NCI-H1417 treated with DMSO at 0.1 percent for 48 hours (cell line): ENCODE data around the gene LINGO3.

Experiments used
- DNase-seq: peaks from one replicate; lab custom pipeline; 2025; lab: John Stamatoyannopoulos, UW

Gene LINGO3

DNA sequence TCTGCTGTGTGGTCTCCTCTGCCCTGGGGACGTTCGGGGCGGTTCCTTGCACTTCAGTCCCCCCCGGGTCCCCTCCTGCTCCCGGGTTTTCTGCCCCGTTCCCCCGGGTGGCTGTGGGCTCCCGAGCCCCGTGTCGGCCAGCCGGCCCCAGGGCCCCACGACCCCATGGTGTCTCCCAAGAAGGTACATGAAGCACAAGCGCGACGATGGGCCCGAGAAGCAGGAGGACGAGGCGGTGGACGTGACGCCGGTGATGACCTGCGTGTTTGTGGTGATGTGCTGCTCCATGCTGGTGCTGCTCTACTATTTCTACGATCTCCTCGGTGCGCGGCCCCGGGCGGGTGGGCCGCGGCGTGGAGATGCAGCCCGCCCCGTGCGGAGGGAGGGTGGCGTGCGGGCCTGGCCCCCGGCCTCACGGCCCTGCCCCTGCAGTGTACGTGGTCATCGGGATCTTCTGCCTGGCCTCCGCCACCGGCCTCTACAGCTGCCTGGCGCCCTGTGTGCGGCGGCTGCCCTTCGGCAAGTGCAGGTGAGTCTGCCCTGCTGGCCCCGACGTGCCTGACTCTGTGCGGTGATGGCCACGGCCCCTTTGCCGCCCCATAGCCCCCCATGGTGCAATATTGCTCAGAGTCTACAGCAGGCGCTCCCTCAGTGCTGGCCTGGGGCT, 31.8 kb upstream of the LINGO3 start:
- no peak for DNase-seq

DNA sequence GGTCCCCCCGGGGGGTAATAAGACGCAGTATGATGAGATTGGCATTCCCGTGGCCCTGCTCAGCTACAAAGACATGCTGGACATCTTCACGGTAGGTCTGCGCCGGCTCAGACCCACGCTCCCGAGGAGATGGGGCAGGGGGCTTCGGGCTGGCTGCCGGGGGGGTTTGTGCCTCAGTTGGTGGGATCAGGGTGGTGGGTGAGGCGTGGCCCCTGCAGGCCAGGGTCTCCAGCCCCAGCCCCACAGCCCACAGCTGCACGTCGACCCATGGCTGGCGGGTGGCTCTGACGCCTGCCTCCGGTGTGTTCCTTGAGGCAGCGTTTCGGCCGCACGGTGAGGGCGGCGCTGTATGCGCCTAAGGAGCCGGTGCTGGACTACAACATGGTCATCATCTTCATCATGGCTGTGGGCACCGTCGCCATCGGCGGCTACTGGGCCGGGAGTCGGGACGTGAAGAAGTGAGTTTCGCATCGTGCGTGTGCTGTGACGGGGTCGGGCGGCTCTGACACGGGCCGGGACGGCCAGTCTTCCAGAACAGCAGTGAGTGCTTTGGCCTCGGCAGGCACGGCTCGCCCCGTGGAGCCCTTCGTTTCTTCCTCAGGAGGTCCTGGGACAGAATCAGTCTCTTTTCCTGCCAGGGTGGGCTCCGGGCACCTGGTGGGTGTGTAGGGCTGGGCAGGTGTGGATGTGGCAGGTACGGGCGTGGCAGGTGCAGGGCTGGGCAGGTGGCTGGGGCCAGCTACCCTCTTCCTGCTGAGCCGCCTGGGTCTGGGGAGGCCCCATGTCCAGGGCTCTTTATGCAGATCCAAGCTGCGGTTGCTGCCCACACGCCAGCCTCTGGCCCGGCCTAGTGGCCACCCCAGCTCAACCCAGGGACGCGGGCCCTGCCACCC, 31.0 kb upstream of the LINGO3 start:
- DNase-seq = no peak

DNA sequence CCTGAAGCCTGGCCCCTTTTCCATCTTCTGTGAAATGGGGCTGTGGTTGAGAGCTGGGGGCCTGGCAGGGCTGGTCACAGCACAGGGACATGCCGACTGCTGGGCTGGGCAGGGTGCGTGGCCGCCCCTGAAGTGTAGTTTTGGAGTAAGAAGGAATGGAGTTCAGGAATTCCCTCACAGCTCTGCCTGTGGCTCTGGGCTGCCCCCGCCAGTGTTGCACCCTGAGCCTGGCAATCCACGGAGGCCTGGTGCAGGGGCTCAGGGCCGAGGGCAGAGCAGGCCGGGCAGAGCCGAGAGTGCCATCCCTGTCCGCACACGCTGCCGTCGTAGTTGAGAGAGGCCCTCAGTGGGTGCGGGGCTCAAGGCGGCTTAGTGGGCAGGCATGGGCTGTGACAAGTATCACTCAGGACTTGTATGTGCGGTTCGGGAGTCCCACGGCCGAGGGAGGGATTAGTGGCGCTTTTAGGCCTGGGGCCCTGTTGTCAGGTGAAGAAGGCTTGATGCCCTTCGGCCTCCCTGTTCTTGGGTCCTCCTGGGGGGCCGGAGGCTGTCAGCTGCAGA, 30.2 kb upstream of the LINGO3 start:
- DNase-seq = no peak

DNA sequence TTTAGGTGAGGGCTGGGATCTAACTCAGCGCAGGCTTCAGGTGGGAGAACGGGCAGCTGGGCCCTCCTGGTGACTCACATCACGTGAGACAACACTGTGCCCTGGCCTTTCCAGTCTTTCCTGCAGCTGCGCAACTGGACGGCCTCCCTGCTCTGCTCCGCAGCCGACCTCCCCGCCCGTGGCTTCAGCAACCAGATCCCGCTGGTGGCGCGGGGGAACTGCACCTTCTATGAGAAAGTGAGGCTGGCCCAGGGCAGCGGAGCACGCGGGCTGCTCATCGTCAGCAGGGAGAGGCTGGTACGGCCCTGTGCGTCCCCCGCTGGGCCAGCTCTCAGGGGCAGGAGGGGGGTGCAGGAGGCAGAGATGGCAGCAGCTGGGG, 29.4 kb upstream of the LINGO3 start:
- DNase-seq = no peak

DNA sequence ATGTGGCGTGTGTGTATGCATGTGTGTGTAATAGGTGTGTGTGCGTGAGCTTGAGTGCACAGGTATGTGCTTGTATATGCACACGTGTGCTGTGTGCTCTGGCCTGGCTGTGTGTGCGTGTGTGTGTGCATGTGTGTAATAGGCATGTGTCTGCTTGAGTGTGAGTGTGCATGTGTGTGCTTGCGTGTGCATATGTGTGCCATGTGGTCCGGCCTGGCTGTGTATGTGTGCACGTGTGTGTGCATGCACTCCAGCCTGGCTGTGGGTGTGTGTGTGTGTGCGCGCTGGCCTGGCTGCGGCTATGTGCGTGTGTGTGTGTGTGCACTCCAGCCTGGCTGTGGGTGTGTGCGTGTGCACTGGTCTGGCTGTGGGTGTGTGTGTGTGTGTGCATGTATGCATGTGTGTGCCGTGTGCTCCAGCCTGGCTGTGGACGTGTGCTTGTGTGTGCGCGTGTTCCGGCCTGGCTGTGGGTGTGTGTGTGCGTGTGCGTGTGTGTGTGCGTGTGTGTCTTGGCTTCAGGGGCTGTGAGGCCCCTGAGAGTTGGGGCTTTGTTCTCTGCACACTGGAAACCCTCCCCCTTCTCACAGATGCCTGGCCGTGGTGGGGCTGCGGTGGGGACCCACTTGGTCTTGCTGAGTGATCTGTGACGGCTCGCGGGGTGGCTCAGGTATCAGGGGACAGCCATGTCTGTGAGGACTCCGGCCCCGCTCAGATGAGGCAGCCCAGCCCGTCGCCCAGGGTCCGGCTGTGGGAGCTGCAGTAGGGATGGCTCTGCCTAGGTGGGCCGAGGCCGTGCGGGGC, 28.8 kb upstream of the LINGO3 start:
- no peak for DNase-seq

DNA sequence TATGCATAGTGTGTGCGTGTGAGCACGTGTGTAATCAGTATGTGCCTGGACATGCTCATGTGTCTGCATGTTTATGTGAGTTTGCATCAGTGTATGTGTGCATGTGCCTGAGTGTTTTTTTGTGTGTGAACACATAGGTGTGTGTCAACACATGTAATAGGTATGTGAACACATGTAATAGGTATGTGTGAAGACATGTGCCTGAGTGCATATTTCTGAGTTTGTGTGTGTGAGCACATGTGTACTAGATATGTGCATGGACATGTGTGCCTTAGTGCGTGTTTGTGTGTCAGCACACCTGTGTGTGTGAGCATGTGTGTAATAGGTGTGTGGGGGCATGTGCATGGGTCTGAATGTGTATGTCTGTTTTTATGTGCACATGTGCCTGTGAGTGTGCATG, 27.9 kb upstream of the LINGO3 start:
- no peak for DNase-seq

DNA sequence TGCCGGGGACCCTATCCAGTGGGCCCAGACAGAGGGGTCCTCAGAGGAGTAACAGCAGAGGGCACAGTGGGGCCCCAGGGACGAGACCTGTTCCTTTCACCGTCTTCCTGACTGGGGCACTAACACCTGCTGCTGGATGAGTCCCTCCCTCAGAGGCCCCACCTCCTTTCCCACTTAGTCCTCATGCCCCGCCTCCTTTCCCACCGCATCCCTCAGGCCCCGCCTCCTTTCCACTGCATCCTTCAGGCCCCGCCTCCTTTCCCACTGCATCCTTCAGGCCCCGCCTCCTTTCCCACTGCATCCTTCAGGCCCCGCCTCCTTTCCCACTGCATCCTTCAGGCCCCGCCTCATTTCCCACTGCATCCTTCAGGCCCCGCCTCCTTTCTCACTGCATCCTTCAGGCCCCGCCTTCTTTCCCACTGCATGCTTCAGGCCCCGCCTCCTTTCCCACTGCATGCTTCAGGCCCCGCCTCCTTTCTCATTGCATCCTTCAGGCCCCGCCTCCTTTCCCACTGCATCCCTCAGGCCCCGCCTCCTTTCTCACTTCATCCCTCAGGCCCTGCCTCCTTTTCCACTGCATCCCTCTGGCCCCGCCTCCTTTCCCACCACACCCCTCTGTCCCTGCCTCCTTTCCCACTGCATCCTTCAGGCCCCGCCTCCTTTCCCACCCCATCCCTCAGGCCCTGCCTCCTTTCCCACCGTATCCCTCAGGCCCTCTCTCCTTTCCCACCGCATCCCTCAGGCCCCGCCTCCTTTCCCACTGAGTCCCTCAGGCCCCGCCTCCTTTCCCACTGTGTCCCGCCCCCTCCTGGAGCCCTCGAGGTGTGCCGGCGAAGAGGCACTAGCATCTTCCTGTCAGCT, 27.3 kb upstream of the LINGO3 start:
- no peak for DNase-seq

DNA sequence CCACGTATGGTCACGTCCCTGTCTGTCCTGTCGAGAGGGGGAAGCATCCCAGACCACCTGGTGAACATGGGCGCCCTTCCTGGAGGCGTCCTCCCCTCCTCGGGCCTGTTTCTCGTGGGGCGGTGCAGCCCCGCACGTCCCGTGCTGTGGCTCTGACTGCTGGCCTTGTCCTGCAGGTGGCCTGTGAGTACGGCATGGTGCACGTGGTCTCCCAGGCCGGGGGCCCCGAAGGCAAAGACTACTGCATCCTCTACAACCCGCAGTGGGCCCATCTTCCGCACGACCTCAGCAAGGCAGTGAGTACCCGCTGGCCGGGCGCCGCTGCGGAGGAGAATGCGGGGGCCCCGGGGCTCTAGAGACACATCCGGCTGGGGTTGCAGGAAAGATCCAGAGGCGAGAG, 26.5 kb upstream of the LINGO3 start:
- no peak for DNase-seq

DNA sequence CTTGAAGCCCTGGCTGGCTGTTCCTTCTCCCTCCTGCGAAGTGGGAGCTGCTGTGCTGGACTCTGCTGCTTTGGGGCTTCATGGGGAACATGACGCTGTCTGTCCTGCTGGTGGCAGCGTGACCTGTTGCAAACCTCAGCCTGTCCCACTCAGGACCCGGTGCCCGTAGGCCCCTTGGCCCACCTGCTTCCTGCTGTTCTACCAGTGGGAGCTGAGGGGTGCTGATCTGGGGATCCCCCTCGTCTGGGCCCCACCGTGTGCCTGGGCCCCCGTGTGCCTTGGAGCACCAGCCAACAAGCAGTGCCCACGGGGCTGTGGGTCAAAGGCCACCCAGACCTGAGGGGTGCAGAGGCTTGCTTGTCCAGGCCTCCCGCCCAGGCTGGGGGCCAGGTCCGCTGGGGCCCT, 25.9 kb upstream of the LINGO3 start:
- no peak for DNase-seq

DNA sequence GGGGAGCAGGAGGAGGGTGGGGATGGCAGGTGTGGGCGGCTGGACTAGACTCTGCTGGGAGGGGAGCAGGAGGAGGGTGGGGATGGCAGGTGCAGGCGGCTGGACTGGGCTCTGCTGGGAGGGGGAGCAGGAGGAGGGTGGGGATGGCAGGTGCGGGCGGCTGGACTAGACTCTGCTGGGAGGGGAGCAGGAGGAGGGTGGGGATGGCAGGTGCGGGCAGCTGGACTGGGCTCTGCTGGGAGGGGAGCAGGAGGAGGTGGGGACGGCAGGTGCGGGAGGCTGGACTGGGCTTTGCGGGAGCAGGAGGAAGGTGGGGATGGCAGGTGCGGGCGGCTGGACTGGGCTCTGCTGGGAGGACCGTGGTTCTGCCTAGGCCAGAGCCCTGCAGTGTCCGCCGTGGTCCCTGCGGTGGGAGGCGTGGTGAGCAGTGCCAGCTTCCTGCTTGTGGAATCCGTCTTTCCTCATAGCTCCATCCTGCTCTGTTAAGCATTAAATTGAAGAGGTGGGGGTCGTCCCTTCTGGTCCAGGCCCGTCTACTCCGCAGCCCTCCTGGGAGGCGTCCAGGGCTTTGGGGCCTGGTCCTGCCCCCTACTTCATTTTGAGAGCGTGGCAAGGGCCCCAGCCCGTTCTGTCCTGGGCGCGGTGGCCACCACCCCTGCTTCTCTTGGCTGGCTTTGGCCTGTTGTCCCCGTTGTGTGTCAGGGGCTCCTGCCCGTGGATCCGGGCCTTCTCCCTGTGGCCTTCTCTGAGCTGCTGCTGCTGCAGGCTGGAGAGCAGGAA, 25.3 kb upstream of the LINGO3 start:
- DNase-seq = no peak

DNA sequence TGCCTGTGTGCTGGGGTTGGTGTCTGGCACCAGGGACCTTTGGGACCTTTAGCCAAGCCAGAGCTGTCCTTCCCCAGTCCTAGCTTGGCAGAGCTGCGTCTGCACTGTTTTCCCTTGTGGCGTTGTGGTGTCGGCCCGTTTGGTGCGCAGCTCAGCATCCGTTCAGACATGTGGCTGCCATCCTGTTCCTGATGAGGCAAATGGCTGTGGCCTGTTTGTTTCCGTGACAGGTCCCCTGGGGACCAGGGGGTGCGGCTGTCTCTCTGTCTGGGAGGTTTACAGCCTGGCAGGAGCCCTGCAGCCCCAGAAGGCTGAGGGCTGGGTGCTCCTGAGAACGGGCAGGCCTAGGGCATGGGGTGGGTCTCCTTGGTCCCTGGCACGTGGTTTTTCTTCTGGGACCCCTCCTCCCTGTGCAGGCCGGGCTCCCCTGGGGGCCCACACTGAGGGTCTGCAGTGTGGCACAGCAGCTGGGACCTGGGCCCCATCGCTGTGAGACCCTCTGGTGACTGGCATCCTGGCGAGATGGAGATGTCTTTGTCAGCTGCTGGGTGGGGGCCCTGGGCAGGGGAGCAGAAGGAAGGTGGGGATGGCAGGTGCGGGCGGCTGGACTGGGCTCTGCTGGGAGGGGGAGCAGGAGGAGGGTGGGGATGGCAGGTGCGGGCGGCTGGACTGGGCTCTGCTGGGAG, 24.5 kb upstream of the LINGO3 start:
- no peak for DNase-seq

DNA sequence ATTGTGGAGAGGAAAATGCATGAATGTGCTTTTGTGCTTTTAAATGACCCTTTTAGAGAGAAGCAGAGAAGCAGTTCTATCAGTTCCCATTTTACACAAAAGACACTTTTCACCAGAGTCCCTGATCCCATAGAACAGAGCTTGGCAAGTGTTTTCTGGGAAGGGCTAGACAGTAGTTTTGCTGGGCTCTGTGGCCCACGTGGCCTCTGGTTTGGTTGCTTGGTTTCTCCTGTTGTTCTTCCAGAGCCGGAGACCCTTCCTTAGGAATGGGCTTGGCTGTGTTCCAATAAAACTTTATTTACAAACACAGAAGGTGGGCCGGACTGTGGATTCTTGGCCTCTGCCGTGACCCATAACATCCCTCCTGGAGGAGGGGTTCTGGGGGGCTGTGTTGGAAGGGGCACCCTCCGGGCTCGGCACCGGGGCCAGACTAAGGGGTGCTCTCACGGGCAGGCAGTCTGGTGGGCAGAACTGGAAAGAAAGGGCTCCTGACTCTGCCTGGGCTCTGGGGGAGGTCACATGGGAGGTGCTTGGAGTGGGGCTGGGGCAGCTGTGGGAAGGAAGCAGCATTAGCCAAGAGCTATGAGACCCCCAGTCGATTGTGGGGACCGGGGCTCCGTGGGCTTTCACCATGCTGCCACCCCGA, 23.8 kb upstream of the LINGO3 start:
- no peak for DNase-seq

DNA sequence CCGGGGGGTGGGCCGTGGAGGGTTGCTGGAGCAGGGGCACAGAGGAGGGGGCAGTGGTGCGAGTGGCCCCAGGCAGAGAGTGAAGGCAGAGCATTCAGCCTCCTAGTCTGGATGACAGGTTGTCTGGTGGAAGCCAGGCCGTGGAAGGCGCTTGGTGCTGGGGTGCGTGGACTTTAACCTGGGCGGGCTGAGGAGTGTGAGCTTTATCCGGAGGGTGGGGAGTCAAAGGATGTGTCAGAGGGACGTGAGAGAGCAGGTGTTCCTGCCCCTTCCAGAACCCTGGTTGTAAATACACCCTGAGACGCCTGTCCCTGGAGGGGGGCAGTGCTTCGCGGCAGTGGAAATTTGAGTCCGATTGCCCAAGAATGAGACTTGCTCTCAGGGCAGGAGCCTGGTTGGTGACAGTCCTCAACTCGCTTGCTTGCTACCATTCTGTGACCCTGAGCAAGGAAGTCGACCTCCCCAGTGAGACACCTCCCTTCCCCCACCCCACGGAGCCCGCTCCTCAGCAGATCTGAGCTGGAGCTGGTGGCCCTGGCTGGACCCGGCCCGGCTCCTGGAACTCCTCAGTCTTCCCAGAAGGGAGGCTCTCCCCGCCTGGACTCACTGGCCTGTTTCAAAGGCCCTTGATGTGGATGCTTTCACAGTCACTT, 22.8 kb upstream of the LINGO3 start:
- no peak for DNase-seq

DNA sequence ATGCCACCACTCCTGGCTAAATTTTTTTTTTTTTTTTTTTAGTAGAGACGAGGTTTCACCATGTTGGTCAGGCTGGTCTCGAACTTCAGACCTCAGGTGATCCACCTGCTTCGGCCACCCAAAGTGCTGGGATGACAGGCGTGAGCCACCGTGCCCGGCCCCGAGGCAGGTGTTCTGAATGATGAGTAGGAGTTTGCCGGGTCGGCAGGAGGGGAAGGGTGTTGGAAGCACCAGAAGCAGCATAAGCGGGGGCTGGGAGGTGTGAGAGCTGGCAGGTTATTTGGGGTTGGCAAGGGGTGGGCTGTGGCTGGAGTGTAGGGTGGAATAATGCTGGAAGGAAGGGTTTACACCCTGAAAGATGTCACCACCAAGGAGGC, 22.3 kb upstream of the LINGO3 start:
- DNase-seq = no peak

DNA sequence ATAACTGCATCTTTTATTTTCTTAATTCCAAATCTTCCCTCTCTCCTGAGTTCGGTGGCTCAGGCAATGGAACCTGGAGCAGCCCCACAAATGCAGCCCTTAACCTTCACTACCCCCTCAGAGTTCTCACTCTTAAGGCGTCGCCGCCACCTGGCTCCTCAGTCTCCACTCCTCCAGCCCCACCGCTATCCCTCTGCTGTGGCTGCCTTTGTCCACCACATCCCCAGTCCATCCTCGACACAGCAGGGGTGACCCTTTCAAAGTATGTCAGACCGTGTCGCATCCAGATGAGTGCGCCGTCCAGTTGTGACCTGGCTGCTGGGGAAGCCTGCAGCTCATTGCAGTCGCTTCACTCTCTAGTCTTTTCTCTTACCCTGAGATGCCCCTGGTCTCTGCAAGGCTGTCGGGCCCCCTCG, 21.6 kb upstream of the LINGO3 start:
- no peak for DNase-seq

DNA sequence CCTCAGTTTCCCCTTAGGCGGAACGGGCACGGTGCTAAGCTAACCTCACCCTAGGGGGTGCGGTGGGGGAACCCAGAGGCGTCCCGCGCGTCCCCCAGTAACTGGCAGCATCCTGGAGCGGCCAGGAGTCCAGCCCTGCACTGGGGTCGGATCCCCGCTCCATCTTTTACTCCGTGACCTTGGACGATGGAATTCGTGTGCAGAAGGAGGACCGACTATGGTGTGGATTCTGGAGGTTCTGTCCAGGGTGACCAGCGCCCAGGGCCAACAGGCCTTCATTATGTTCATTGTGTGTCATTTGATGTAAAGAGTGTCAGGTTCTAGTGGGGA, 21.2 kb upstream of the LINGO3 start:
- no peak for DNase-seq

DNA sequence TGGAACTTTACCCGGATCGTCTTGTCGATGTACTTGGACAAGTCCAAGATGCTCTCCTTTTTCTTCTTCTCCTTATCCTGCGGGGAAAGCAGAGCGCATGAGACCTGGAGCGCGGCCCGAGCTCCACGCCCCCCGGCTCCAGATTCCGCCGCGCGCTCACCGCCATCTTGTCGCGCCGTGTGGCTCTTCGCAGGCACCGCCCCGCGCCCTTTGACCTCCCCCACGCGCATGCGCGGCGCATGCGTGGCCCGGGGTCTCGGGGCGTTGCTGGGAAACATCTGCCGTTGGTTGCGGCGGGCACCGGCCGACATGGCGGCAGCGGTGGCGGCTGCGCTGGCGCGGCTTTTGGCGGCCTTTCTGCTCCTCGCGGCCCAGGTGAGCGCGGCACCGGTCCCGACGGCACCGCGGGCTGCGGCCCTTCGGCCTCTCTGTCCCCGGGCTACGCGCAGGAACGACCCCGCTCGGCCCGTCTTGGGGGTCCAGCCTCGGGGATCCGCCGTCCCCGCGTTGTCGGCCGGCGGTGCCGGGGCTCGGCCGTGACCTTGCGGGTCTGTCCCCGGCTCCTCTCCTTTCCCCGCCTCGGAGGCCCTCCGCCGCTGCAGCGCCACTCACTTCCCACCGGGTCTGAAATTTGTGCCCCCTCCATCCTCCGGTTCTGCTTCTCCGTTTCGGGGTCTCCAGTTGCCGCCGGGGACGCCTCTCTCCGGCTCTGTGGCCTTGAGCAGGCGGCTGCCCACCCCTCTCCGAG, 20.6 kb upstream of the LINGO3 start, which contains the start of the genes LSM7 and SPPL2B:
LSM7 (minus strand) TSS at position 186 of the 748 bp plus-strand sequence; CDS start at position 166, 20 bp downstream.
SPPL2B (plus strand) TSS at position 284 of the 748 bp plus-strand sequence; CDS start at position 310, 26 bp downstream.
- DNase-seq = peak; percentile 32

DNA sequence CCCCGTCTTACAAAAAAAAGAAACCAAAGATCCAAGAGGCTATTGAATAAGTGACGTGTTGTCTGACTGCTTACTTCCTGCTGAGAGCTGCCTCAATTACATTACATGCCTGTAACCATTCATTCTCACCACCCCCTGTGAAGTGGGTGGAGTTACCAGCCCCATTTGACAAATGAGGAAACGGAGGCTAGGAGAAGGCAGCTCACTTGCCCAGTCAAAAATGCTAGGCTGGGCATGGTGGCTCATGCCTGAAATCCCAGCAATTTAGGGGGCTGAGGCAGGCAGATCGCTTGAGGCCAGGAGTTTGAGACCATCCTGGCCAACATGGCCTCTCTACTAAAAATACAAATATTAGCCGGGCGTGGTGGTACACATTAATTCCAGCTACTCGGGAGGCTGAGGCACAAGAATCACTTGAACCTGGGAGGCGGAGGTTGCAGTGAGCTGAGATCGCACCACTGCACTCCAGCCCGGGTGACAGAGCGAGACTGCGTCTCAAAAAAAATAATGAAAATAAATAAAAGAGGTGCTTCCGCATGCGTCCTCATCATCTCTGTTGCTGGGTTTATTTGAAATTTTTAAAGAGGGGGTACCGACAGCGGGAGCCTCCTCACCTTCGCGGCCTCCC, 19.9 kb upstream of the LINGO3 start:
- DNase-seq = peak; percentile 65
